HEK293T (cell line): ENCODE data around the gene FAM193A.

Experiments used
- ELF4 ChIP-seq: fragments of 450-650 bp; IDR thresholded peaks from 2 replicates; pipeline ENCODE4 v1.6.1; 2017; ENCODE audit warnings: antibody characterized with exemption
- FOXA1 ChIP-seq: fragments of 450-650 bp; IDR thresholded peaks from 2 replicates; pipeline ENCODE4 v1.6.1; 2016; ENCODE audit warnings: mild to moderate bottlenecking
- FOXM1 ChIP-seq: fragments of 450-650 bp; IDR thresholded peaks from 2 replicates; pipeline ENCODE4 v1.6.1; 2017; ENCODE audit warnings: mild to moderate bottlenecking, borderline replicate concordance
- HDGF ChIP-seq: fragments of 450-650 bp; IDR thresholded peaks from 2 replicates; pipeline ENCODE4 v1.6.1; 2017; ENCODE audit warnings: antibody characterized with exemption, borderline replicate concordance
- SP1 ChIP-seq: fragments of 450-650 bp; IDR thresholded peaks from 2 replicates; pipeline ENCODE4 v1.6.1; 2017
- SUZ12 ChIP-seq: fragments of 450-650 bp; IDR thresholded peaks from 2 replicates; pipeline ENCODE4 v1.6.1; 2016; ENCODE audit warnings: mild to moderate bottlenecking
- TARDBP ChIP-seq: fragments of 450-650 bp; IDR thresholded peaks from 2 replicates; pipeline ENCODE4 v1.6.1; 2016

GRCh38 chr4:2715426-2715825, 179.0 kb downstream of the FAM193A start:
- TF ChIP-seq ELF4: no peak
- no peak for TF ChIP-seq FOXA1
- TF ChIP-seq FOXM1: no peak
- no peak for TF ChIP-seq SP1
- no peak for TF ChIP-seq HDGF
- TF ChIP-seq TARDBP: no peak
- TF ChIP-seq SUZ12: no peak
